ENCODE results near the gene DNASE1L3. TPM values are rescaled to one million over a fixed set of nuclear protein-coding genes. Genes with fewer than 3 reads are reported as not detected.
"Not testable (repeated sequence)": the region's sequence is repeated elsewhere in the genome, so short reads cannot be mapped to it uniquely, and the experiment has no call there.

DNASE1L3 gene
- total RNA-seq, 1 donor from 2014 or later: 125 TPM

DNA sequence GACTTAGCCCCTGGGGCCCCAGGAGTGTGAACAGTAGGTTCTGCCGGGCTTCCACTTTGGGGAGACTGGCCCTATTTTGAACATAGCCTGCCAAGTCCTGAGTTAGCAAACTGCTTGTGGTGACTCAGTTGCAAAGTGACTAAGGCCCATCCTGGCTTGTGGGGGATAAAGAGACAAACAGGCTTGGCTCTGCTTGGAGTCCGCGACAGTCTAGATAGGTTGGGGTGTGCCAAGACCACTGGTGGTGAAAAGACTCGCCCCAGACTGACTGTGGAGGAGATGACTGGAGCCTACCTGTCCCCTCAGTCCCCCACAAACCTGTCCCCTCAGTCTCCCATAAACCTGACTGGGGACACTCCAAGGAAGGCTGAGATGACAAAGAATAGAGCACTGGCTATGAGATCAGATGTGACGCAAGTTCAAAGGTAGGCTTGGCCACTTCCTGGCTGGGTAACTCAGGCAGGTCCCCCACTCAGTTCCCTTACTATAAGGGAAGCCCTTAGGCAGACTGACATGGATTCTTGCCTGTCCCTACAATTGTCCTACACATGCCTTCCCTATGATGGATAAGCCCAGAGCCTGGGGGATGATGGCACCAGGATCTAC lies 4.3 kb downstream of the DNASE1L3 start:
- no peaks in the 10 kb centered on the region for H3K36me3 ChIP-seq
- no peak overlapping the region for H3K27ac ChIP-seq
- ATAC-seq (peak; percentile 15), DNase-seq (no peak)
- H3K4me1 ChIP-seq: no peaks in the 10 kb centered on the region
- no peak overlapping the region for H3K4me3 ChIP-seq
- no peaks in the 10 kb centered on the region for H3K27me3 ChIP-seq
- no peak for TF ChIP-seq CTCF (IDR thresholded peaks at IDR 0.05)
- intact Hi-C loops (cut with DNase I): no loop called here
- no peaks in the 10 kb centered on the region for H3K9me3 ChIP-seq

- H3K4me3 ChIP-seq: no peak overlapping the region
- no peaks in the 10 kb centered on the region for H3K36me3 ChIP-seq
- no peaks in the 10 kb centered on the region for H3K9me3 ChIP-seq
- no peak for TF ChIP-seq CTCF (IDR thresholded peaks at IDR 0.05)
- no peak overlapping the region for H3K27ac ChIP-seq
- no peak for ATAC-seq
- H3K4me1 ChIP-seq: peaks cover 1% of the 10 kb centered on the region
- intact Hi-C loops (cut with DNase I): no loop called here
- H3K27me3 ChIP-seq: no peaks in the 10 kb centered on the region
- no peak for DNase-seq
Measured at GRCh38 chr3:58205981-58206380, 4.8 kb downstream of the DNASE1L3 start.

DNA sequence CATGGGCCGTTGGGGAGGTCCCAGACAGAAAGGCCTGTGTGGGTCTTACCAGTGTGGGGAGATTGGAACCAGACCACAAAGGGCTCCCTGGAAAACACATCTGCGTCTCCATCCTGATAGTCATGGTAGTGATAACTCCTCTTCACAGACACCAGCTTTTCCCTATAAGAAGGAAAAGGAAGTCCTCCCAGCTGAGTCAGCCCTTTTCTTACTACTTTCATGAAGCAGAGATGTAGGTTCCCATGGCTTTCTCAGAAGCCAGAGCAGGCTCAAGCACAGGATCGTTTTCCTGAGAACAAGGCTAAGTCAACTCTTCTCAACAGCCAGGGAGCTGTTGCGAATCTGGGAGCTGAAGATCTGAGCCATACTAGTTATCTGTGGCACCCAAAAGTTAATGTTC lies 6.1 kb downstream of the DNASE1L3 start:
- no peaks in the 10 kb centered on the region for H3K27me3 ChIP-seq
- ATAC-seq (no peak), DNase-seq (no peak)
- no peak for TF ChIP-seq CTCF (IDR thresholded peaks at IDR 0.05)
- no peaks in the 10 kb centered on the region for H3K36me3 ChIP-seq
- intact Hi-C loops (cut with DNase I): no loop called here
- H3K4me3 ChIP-seq: no peak overlapping the region
- H3K4me1 ChIP-seq: peaks cover 4% of the 10 kb centered on the region
- H3K27ac ChIP-seq: no peak overlapping the region
- H3K9me3 ChIP-seq: no peaks in the 10 kb centered on the region

GRCh38 chr3:58203541-58203940 lies 7.2 kb downstream of the DNASE1L3 start:
- intact Hi-C loops (cut with DNase I): no loop called here
- Histone ChIP-seq H3K36me3 (no peaks in the 10 kb centered on the region), H3K4me3 (no peak overlapping the region), H3K4me1 (peaks cover 7% of the 10 kb centered on the region), H3K27ac (no peak overlapping the region), H3K9me3 (no peaks in the 10 kb centered on the region), H3K27me3 (no peaks in the 10 kb centered on the region)
- DNase-seq (no peak), ATAC-seq (no peak)
- TF ChIP-seq CTCF (IDR thresholded peaks at IDR 0.05): no peak

- H3K27ac ChIP-seq: no peak overlapping the region
- no peak for TF ChIP-seq CTCF (IDR thresholded peaks at IDR 0.05)
- H3K36me3 ChIP-seq: no peaks in the 10 kb centered on the region
- no peaks in the 10 kb centered on the region for H3K27me3 ChIP-seq
- H3K4me1 ChIP-seq: peaks cover 13% of the 10 kb centered on the region
- ATAC-seq (no peak), DNase-seq (no peak)
- H3K4me3 ChIP-seq: no peak overlapping the region
- intact Hi-C loops (cut with DNase I): no loop called here
- H3K9me3 ChIP-seq: no peaks in the 10 kb centered on the region
Measured at GRCh38 chr3:58202917-58203360, 7.8 kb downstream of the DNASE1L3 start.

- DNase-seq; H3K27ac ChIP-seq; H3K36me3 ChIP-seq; intact Hi-C loops (cut with DNase I); H3K4me3 ChIP-seq; H3K27me3 ChIP-seq; ATAC-seq; H3K9me3 ChIP-seq: not testable (repeated sequence)
- H3K4me1 ChIP-seq: peaks cover 20% of the 10 kb centered on the region
Measured at GRCh38 chr3:58201451-58201850, 9.3 kb downstream of the DNASE1L3 start.
